Head of caudate nucleus (tissue), 42 donors: Measurements from ENCODE around the gene OSR1.

Source experiments
- DNase-seq, 42 donors: peaks; one replicate each; pipeline versions ENCODE4 v3.0.0 to v3.0.0-alpha.2; 2020 to 2021; ENCODE audit warnings: mixed read lengths in 7 of 42
- intact Hi-C: fragments of 100-400 bp; cut with DNase I; formaldehyde crosslinking; loops from one replicate; pipeline ENCODE4 v1.15.0; 2022

The OSR1 gene

DNA sequence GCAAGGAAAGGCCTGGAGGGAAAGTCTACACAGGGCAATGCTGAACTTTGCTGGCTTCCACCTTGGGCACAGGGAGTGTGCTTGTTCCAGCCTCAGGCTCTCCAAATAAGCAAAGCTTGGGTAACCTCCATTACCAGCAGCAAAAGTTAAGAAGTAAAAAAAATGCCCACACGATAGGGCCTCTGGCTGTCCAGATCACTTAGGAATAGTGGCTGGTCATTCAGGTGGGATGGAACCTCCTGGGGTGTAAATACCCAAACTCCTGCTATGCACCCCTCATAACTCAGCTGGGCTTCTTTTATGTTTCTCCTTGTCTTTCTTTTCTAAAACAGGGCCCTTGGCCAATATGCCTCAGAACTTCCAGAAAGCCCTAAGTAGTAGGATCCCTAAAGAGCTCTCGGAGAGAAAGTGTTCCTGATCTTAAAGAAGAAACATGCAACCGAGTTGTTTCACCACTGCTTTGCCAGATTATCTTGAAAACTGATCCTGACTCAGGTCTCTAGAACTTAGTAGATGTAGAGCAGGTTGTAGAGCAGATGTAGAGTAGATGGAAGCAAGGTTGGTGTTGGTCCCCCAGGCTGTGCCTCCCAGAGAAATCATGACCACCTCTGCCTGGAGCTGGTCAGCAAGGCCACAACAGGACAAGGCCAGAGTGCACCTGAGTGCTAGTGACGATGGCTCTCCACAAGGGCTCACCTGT, 2.0 kb upstream of the OSR1 start:
- DNase-seq, result no peak
- intact Hi-C loops, result loop anchor here (5.0 kb wide), 1 partner anchor 608 kb away; no protein-coding TSS in a partner anchor

DNA sequence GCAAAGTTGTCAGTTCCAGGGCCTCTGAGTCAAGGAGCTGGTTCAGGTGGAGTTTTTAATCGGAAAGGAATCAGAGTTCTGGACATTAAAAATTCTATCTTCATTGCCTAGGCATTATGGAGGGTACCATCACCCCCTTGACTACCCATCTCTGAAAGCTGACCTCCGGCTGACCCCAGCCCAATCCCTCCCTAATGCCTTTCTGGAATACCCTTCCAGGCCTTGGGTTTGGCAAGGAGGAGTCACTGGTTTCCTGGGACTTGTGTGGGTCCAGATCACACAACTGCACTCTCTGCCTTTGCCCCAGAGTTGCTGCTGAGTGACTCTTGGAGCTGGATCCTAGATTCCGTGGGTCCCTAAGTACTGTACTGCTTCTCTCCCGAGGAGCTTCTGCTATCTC, 1.0 kb upstream of the OSR1 start:
- DNase-seq, result no peak
- intact Hi-C loops, result loop anchor here (10.0 kb wide), 1 partner anchor 375 kb away; no protein-coding TSS in a partner anchor

DNA sequence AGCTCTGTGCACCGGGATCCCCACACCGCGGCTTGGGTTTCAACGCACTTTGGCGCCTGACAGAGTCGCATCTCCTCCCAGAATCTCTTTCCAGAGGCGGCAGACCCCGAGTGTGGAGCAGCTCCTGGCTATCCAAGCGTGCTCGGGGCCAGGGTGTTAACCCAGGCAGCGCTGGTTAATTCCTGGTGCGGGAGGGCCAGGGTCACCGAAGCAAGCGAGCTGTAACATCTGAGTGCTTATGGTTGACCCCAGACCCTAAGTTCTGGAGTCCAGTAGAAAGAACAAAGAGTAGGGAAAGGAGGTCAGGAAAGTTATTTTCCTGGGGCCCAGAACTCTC, 566 bp upstream of the OSR1 start:
- intact Hi-C loops, result loop anchor here (10.0 kb wide), 1 partner anchor 374 kb away; no protein-coding TSS in a partner anchor
- DNase-seq, result no peak

DNA sequence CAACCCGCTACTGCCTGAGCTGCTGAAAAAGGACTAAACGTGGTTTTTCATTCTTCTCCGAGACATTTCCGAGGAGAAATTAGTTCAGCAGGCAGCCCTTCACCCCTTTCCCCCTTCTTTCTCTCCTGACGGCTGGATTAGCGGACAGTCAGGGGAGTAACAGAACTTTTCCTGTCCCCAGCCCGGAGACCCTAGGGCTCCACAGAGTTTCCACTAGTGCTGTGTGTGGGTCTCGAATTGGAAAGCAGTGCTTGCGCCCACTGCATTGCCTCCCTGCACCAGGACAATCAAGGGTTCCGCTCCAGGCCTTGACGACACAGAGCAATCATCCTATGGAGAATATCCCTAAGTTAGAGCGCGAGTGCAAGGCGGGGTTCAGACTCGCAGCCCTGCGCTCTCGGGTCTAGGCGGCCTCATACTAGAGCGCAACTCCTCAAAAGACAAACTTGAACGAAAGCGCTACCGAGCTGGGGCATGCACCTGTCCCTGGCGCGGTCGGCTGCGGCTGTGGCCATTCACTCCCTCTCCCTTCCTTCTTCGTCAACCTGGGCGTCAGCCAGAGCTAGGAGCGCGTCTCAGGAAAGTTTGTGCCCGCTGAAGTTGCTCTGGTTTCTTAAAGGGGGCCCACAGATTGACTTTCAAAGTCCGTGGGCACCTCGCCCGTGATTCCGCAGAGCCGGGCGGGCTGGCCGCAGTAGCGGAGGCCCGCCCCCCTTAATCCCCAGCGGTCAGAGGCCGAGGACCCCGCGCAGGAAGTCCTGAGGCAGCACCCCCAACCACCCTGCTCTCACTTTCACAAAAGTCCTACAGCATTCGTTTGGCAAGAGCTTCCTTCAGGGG, 801 bp downstream of the OSR1 start:
- DNase-seq, result peak in 1 of 42 donors; percentile 32
- intact Hi-C loops, result loop anchor here (10.0 kb wide), 1 partner anchor 373 kb away; no protein-coding TSS in a partner anchor

DNA sequence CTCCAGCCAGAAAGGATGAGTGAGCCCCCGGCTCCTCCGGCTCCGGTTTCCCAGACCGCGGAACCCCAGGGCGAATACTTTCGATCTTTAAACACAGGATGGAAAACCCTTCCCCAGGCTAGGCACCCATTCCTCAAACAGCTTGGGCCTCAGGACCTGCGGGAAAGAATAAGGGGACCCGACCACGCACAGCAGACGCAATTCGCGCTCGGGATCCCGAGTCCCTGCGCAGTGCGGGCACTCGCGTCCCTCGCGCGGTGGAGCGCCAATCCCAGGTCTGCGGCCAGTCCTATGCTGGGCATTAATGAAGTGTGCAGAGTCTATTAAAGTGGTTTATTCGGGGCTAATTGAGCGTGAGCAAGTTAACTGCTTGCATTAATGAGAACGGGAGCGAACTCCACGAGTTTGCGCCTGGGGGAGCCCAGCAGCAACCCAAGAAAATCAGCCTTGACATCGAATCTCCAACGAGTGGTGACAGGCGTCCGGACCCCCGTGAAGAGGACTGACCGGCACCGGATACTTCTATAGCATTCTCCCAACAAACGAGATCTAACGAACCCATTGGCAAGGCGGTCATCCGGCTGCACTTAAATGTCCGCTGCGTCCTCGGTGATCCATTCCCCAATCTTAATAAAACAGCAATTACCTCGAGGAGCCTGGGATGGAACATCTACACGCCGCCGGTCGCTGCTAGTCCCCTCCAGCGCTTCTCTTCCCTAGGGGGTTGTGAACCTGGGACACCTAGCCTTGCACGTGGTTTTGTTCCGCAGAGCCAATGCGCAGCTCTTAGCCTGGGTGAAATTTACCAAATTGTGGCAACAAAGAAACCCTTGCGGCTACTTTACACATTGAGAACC, 1.6 kb downstream of the OSR1 start:
- DNase-seq, result peak in 1 of 42 donors; percentile 39

DNA sequence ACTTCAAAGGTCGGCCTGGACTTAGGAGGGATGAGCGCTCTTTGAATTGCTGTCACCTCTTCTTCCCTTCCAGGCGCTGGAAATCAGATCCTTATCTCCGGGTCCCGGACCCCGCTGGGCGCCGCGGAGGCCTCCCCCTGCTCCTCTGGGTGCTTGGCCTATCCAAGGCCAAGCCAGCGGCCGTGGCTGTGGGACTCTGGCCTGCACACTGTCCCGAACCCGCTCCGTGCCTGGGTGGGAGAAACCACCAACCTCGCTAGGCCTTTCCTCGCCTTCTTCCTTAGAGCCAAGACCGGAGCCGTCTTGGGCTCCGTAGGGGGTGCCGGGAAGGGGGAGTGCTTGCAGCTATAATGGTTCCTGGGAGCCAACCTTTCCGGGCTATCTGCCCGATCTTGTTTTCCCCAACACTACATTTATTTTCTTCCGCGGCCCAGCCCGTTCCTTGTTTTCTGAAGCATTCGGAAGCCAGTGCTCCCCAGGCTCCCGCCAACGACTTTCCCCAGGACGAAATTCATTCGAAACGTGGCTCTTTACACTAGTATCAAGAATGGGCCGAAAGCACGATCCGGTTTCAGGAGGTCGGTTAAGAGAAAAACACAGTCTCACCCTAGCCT, 2.4 kb downstream of the OSR1 start:
- DNase-seq, result no peak
- intact Hi-C loops, result loop anchor here (10.0 kb wide), 1 partner anchor 371 kb away; no protein-coding TSS in a partner anchor

More for the DNA sequence above, 1.6 kb downstream of the OSR1 start:
- intact Hi-C loops, result loop anchor here (10.0 kb wide), 1 partner anchor 372 kb away; no protein-coding TSS in a partner anchor

DNA sequence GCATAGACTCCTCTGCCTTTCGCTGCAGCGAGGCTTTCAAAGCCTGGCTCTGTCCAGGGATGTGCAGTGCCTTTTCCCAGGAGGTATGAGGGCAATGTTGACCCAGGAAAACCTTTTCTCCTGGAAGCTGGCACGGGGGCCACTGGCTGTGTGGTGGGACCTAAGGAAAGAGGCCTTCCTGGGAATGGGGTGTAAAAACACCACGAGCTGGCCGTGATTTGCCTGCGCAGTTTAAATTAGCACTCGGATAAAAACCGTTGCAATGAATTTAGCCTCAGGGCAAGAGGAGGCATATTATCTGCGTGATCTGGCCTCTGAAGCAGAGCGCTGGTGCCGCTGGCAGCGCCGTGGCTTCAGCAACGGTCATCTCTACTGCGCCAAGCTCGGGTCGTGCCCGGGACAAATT, 3.0 kb downstream of the OSR1 start:
- peak in 1 of 42 donors; percentile 39 for DNase-seq
- intact Hi-C loops, result loop anchor here (10.0 kb wide), 1 partner anchor 371 kb away; no protein-coding TSS in a partner anchor

DNA sequence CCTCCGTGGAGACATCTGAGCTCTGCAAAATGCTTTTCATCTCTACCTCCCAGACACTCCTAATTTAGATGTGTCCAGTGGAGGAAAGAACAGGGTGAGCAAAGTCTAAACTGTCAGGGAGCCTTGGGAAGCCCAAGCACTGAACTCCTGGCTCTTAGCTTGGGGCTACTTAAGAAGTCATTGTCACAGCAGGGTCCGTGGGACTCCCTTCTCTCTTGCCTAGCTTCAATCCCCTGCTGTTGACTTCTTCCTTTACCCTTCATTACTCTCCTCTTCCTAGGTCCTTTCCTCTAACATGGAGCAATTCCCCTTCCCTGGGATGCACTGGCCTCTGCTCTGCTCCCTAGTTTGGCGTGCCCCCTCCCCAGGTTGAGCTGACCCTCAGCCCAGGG, 3.4 kb downstream of the OSR1 start:
- intact Hi-C loops, result loop anchor here (10.0 kb wide), 1 partner anchor 370 kb away; no protein-coding TSS in a partner anchor
- no peak for DNase-seq

DNA sequence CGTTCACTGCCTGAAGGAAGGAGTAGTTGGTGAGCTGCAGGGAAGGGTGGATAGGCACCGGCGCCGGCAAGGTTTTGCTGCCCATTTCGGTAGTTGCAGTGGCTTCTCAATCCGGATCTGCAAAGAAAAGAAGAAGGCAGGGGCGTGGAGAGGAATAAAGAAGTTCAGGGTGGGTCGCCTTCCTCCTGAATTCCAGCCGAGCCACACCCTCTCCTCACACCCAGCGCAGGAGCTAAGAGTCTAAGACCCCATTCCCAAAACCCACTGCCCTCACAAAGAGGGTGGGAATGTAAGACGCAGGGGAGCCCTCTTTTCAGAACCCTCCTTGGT, 4.7 kb downstream of the OSR1 start:
- DNase-seq, result peak in 1 of 42 donors; percentile 20
- intact Hi-C loops, result loop anchor here (10.0 kb wide), 1 partner anchor 369 kb away; no protein-coding TSS in a partner anchor

DNA sequence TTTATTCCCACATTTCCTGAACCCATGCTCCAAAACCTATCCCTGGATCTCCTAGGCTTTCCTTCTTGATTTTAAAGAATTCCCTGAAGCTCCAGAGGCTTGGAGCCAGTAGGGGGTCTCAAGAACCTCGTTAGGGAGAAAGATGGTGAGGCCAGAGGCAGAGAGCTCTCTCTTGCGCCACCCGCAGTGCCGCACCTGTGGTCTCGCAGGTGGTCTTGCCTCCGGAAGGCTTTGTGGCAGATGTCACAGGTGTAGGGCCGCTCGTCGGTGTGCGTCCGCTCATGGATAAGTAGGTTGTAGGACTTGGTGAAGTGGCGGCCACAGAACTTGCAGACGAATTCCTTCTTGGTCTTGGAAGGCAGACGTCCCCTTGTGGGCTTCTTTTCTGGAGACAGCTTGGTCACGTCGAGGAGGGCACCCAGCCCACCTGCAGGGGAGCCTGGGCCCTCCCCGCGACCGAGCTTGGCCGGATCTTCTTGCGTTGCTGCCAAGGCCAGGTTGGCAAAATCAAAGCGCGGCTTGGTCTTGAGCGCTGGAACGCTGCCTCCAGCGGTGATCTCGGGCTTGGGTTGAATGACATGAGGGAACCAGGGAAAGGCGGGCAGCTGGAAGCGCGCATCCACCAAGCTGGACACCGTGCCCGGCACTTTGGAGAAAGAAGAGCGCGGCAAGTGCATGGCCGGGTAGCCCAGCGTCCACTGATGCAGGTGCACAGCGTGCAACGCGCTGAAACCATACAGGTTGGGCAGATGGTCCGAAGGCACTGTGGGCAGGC, 5.3 kb downstream of the OSR1 start:
- no peak for DNase-seq
- intact Hi-C loops, result loop anchor here (10.0 kb wide), 1 partner anchor 368 kb away; no protein-coding TSS in a partner anchor

DNA sequence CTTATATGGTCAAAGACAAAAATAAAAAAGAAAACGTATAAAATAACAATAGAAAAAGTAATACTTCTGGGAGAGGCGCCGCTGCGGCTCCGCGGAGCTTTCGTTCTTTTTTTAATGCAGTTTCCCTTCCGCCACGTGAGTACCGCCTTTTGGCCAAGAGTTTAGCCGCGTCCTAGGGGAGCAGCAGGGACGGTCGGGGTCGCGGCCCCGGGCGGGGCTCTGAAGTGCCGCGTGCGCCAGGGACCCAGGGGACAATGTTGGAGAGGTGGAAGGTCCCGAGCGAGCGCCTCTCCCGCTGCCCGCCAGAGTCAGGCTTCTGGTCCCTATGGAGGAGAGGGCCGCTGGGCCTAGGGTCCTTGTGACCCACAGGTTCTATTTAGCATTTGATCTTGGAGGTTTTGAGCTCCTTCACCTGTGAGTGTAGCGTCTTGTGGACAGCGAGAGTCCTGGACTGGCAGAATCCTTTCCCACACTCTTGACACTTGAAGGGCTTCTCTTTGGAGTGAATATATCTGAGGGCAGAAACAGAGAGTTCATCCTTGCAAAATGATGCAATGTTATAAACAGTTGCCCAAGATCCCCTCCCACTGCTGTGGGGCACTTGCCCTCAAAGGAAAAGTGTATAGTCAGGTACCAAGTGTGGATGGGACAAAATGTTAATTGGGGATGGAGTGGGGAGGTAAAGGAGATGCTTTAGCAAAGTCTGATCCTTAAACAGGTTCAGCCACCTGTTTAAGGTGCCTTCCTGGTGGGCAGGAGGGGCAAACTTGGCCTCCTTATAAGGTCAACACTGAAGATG, 6.3 kb downstream of the OSR1 start:
- no peak for DNase-seq
- intact Hi-C loops, result loop anchor here (10.0 kb wide), 1 partner anchor 367 kb away; no protein-coding TSS in a partner anchor

DNA sequence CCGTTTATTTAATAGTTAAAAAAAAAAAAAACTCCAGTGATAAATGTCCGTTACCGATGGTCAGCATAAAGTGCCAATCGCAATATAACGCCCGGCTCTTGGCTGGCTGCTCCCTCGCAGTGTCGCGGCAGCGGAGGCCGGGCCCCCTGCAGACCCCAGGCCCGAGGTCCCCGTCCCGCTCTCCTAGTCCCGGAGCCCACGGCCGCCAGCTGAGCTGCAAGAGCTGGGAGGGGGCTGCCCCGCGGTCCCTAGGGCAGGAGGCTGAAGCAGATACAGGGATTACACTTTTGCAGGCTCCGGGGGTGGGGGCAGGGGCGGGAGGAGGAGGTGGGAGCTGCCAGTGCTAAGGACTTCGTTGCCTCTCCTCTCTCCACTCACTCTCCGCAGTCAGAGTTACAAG, 6.9 kb downstream of the OSR1 start:
- DNase-seq, result no peak
- intact Hi-C loops, result loop anchor here (10.0 kb wide), 1 partner anchor 367 kb away; no protein-coding TSS in a partner anchor

DNA sequence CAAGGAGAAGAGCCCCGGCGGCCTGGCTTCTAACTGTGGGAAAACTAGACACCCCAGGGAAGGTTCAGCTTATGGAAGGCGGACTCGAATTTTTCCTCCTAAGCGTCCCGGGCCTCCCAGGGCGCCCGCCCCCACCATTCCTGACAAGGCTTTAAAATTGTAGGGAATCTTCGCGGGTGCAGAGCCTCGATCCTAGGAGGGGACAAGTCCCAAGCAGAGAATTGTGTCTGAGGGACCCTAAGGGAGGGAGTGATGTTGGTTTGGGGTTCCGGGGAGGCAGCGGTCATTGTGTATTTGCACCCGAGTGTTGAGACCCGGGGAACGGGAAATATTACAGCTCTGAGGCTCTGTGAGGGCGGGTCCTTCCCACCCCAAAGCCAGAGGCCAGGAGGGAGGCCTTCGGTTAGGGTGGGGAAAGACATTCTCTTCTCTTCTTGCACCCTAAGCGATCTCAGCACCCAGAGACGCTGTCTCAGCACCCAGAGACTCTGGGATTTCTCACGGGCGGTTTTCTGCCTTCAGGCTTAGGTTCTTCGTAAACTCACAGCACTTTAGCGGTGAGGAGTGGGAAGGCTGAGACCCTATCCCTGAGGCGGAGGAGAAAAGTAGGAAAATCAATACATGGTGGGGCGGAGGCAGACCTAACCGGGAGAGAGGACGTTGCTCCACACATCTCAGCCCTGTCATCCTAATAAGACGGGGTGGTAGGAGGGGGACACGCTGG, 7.6 kb downstream of the OSR1 start:
- no peak for DNase-seq
- intact Hi-C loops, result loop anchor here (10.0 kb wide), 1 partner anchor 366 kb away; no protein-coding TSS in a partner anchor

DNA sequence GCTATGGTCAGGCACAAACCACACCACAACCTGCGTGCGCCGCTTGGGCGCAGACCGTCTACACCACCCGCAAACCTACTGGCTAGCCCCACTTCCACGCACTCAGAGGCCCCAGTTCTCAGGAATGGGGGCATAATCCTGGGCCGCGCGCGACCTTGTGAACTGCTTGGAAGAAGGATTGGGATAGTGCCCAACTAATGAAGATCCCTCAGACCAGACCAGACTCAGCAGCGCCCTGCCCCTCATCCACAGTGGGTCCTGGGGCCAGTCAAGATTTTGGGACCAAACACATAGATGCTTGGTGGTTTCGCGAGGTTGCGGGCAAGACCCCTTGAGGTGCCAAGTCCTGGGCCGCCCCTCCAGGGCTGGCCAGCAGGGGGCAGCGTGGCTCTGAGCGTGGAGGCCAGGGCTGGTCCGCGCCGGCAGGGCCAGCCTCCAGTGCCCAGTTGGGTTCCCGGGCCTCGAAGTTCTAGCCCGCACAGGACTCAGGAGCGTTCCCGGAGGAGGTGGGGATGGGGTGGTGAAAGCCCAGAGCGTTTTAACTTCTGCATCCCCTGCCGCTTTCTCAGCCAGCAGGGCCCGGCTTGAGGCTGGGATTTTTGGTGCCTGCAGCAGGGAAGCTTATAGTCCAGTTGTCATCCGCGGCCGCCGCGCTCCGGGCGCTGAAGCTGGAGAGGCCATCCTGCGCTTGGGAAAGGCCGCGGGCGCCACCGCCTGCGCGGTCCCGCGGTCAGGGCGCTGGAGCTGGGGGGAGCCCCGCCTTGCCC, 8.3 kb downstream of the OSR1 start:
- peak in 40 of 42 donors; percentile 33 to 87 (median 75) for DNase-seq
- intact Hi-C loops, result loop anchor here (10.0 kb wide), 2 partner anchors 225 to 365 kb away; no protein-coding TSS in a partner anchor

DNA sequence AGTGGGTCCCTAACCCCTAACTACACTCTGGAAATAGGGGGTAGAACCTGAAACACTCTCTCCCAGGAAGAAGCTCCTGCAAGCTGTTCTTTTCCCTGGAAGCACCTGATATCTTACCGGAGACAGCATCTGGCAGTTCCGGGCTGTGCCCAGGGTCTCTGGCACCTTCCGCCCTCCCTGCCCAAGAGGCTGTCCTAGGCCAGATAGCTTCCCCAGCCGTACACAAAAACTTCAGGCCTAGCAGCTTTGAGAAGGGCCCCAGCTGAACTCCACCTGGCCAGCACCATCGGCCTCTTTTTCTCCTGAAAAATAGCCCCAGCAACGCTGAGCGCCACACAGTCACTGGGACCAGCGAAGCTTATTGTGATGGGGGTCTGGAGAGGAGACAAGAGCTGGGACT, 9.7 kb downstream of the OSR1 start:
- intact Hi-C loops, result loop anchor here (10.0 kb wide), 1 partner anchor 224 kb away; no protein-coding TSS in a partner anchor
- peak in 1 of 42 donors; percentile 36 for DNase-seq
